ENCODE measurements around the gene OPTC.

DNA sequence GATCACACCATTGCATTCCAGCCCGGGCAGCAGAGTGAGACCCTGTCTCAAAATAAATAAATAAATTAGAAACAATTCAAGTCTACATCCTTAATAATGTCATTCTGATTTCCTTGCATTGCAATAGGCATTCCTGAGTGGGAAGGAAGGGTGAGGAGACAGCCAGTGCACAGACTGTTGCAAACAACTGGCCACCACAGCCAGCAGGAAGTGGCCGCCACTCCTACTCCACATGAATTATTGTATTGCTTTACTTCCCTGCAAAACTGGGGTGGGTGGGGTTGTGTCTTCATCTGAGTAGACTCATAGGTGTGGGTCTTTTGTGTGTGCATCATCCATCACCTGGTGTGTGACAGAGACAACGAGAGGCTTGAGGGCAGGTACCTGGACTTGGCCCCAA is 60.1 kb downstream of the OPTC start:
- TF ChIP-seq MAZ (IDR thresholded peaks at IDR 0.05; ENCODE audit: borderline replicate concordance, low read depth, low read length) (no peak), EHMT2 (IDR thresholded peaks at IDR 0.05; ENCODE audit: low read depth) (no peak)
- TF ChIP-seq, protein P1, sequence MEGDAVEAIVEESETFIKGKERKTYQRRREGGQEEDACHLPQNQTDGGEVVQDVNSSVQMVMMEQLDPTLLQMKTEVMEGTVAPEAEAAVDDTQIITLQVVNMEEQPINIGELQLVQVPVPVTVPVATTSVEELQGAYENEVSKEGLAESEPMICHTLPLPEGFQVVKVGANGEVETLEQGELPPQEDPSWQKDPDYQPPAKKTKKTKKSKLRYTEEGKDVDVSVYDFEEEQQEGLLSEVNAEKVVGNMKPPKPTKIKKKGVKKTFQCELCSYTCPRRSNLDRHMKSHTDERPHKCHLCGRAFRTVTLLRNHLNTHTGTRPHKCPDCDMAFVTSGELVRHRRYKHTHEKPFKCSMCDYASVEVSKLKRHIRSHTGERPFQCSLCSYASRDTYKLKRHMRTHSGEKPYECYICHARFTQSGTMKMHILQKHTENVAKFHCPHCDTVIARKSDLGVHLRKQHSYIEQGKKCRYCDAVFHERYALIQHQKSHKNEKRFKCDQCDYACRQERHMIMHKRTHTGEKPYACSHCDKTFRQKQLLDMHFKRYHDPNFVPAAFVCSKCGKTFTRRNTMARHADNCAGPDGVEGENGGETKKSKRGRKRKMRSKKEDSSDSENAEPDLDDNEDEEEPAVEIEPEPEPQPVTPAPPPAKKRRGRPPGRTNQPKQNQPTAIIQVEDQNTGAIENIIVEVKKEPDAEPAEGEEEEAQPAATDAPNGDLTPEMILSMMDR (IDR thresholded peaks at IDR 0.05), result no peak
- TF ChIP-seq, protein P2, sequence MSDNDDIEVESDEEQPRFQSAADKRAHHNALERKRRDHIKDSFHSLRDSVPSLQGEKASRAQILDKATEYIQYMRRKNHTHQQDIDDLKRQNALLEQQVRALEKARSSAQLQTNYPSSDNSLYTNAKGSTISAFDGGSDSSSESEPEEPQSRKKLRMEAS (IDR thresholded peaks at IDR 0.05), result no peak
- TF ChIP-seq, protein P3, sequence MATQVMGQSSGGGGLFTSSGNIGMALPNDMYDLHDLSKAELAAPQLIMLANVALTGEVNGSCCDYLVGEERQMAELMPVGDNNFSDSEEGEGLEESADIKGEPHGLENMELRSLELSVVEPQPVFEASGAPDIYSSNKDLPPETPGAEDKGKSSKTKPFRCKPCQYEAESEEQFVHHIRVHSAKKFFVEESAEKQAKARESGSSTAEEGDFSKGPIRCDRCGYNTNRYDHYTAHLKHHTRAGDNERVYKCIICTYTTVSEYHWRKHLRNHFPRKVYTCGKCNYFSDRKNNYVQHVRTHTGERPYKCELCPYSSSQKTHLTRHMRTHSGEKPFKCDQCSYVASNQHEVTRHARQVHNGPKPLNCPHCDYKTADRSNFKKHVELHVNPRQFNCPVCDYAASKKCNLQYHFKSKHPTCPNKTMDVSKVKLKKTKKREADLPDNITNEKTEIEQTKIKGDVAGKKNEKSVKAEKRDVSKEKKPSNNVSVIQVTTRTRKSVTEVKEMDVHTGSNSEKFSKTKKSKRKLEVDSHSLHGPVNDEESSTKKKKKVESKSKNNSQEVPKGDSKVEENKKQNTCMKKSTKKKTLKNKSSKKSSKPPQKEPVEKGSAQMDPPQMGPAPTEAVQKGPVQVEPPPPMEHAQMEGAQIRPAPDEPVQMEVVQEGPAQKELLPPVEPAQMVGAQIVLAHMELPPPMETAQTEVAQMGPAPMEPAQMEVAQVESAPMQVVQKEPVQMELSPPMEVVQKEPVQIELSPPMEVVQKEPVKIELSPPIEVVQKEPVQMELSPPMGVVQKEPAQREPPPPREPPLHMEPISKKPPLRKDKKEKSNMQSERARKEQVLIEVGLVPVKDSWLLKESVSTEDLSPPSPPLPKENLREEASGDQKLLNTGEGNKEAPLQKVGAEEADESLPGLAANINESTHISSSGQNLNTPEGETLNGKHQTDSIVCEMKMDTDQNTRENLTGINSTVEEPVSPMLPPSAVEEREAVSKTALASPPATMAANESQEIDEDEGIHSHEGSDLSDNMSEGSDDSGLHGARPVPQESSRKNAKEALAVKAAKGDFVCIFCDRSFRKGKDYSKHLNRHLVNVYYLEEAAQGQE (IDR thresholded peaks at IDR 0.05), result no peak

All from A549 (cell line).